ENCODE data around the gene GCNA. TPM values are rescaled to one million over a fixed set of nuclear protein-coding genes. Genes with fewer than 3 reads are reported as not detected.

The GCNA gene
- polyA plus RNA-seq, 1 experiment = 1.2 TPM

- POLR2A ChIA-PET = no interaction called here
- no peak for TF ChIP-seq CTCF (IDR thresholded peaks at IDR 0.05; ENCODE audit: low read depth, low read length)
- peak overlapping the region; percentile 47 for H3K27ac ChIP-seq (ENCODE audit: low read depth, low read length)
- H3K4me3 ChIP-seq (ENCODE audit: low read depth, low read length) = no peak overlapping the region
- CTCF ChIA-PET = no interaction called here
- no peaks in the 10 kb centered on the region for H3K27me3 ChIP-seq (ENCODE audit: control insufficient read depth, insufficient read depth, low read length)
- DNase-seq (ENCODE audit: low read depth, low spot score) = no peak
- no peaks in the 10 kb centered on the region; the same call in 1 of the 2 replicates for H3K9me3 ChIP-seq (ENCODE audit: control insufficient read depth, insufficient read depth, low read length)
Observed at GRCh38 chrX:71622032-71622575, 43.9 kb downstream of the GCNA start.

GRCh38 chrX:71622576-71623450, 44.6 kb downstream of the GCNA start:
- Histone ChIP-seq H3K9me3 (ENCODE audit: control insufficient read depth, insufficient read depth, low read length) (no peaks in the 10 kb centered on the region), H3K27ac (ENCODE audit: low read depth, low read length) (peak overlapping the region; percentile 47), H3K27me3 (ENCODE audit: control insufficient read depth, insufficient read depth, low read length) (no peaks in the 10 kb centered on the region), H3K4me3 (ENCODE audit: low read depth, low read length) (no peak overlapping the region)
- TF ChIP-seq CTCF (IDR thresholded peaks at IDR 0.05; ENCODE audit: low read depth, low read length) = peak; percentile 49
- ChIA-PET CTCF (interaction anchor here (2.0 kb wide), 1 partner anchor 30 kb away, joined by 7 read pairs; no protein-coding TSS in a partner anchor), POLR2A (no interaction called here)
- DNase-seq (ENCODE audit: low read depth, low spot score) = peak; percentile 18

GRCh38 chrX:71623714-71624113, 45.5 kb downstream of the GCNA start:
- H3K27ac ChIP-seq (ENCODE audit: low read depth, low read length) = no peak overlapping the region
- no peak for DNase-seq (ENCODE audit: low read depth, low spot score)
- CTCF ChIA-PET = interaction anchor here (2.0 kb wide), 1 partner anchor 29 kb away, joined by 7 read pairs; no protein-coding TSS in a partner anchor
- POLR2A ChIA-PET = no interaction called here
- no peaks in the 10 kb centered on the region for H3K9me3 ChIP-seq (ENCODE audit: control insufficient read depth, insufficient read depth, low read length)
- H3K27me3 ChIP-seq (ENCODE audit: control insufficient read depth, insufficient read depth, low read length) = peaks cover 2% of the 10 kb centered on the region
- no peak overlapping the region for H3K4me3 ChIP-seq (ENCODE audit: low read depth, low read length)
- TF ChIP-seq CTCF (IDR thresholded peaks at IDR 0.05; ENCODE audit: low read depth, low read length) = no peak

GRCh38 chrX:71625471-71625870, 47.2 kb downstream of the GCNA start:
- POLR2A ChIA-PET = no interaction called here
- CTCF ChIA-PET = no interaction called here
- Histone ChIP-seq H3K9me3 (ENCODE audit: control insufficient read depth, insufficient read depth, low read length) (no peaks in the 10 kb centered on the region), H3K4me3 (ENCODE audit: low read depth, low read length) (no peak overlapping the region), H3K27ac (ENCODE audit: low read depth, low read length) (no peak overlapping the region), H3K27me3 (ENCODE audit: control insufficient read depth, insufficient read depth, low read length) (peaks cover 3% of the 10 kb centered on the region)
- TF ChIP-seq CTCF (IDR thresholded peaks at IDR 0.05; ENCODE audit: low read depth, low read length) = no peak
- no peak for DNase-seq (ENCODE audit: low read depth, low spot score)

- H3K27ac ChIP-seq (ENCODE audit: low read depth, low read length) = no peak overlapping the region
- H3K27me3 ChIP-seq (ENCODE audit: control insufficient read depth, insufficient read depth, low read length) = peaks cover 3% of the 10 kb centered on the region
- no peak for TF ChIP-seq CTCF (IDR thresholded peaks at IDR 0.05; ENCODE audit: low read depth, low read length)
- ChIA-PET CTCF (no interaction called here), POLR2A (no interaction called here)
- no peak overlapping the region for H3K4me3 ChIP-seq (ENCODE audit: low read depth, low read length)
- no peak for DNase-seq (ENCODE audit: low read depth, low spot score)
- no peaks in the 10 kb centered on the region for H3K9me3 ChIP-seq (ENCODE audit: control insufficient read depth, insufficient read depth, low read length)
Observed at GRCh38 chrX:71626576-71626975, 48.3 kb downstream of the GCNA start.
